Testis (tissue), 3 donors: ENCODE results near the gene LMAN1. TPM values are rescaled to one million over a fixed set of nuclear protein-coding genes. Genes with fewer than 3 reads are reported as not detected.

ENCODE experiments used
- DNase-seq: peaks from one replicate; pipeline ENCODE4 v3.0.0-alpha.2; 2019
- H3K27ac ChIP-seq, 2 donors: fragments of 200-600 bp; sonication (generic); one replicate each; pipeline ENCODE4 v1.5.1; 2019
- H3K27me3 ChIP-seq: fragments of 200-600 bp; sonication (generic); one replicate; pipeline ENCODE4 v1.5.1; 2019
- H3K36me3 ChIP-seq: fragments of 200-600 bp; sonication (generic); one replicate; pipeline ENCODE4 v1.5.1; 2017; ENCODE audit warnings: low read depth; ENCODE audit errors: missing control alignments
- H3K4me1 ChIP-seq: fragments of 200-600 bp; sonication (generic); one replicate; pipeline ENCODE4 v1.5.1; 2019
- H3K4me3 ChIP-seq, 2 donors: fragments of 200-600 bp; sonication (generic); one replicate each; pipeline ENCODE4 v1.5.1; 2017 to 2019
- H3K9me3 ChIP-seq: fragments of 200-600 bp; sonication (generic); one replicate; pipeline ENCODE4 v1.5.1; 2017
- CTCF ChIP-seq, 3 experiments: fragments of 450-650 bp in 2 of 3; fragments of 200-600 bp in 1 of 3; sonication (generic) in 1 of 3; IDR thresholded peaks; one replicate each; pipeline ENCODE4 v1.5.1; 2016 to 2019; ENCODE audit warnings: antibody characterized with exemption in 3 of 3, mild to moderate bottlenecking in 2 of 3, moderate library complexity in 1 of 3
- POLR2A ChIP-seq: fragments of 450-650 bp; IDR thresholded peaks from one replicate; pipeline ENCODE4 v1.6.1; 2017; ENCODE audit warnings: antibody characterized with exemption, mild to moderate bottlenecking, moderate library complexity
- WGBS, 2 donors: methylation state at CpG; one replicate each; pipeline ENCODE4 v1.1.5; 2018; 5-methylcytosine and 5-hydroxymethylcytosine counted together
- intact Hi-C: fragments of 100-400 bp; cut with DNase I; formaldehyde crosslinking; loops from one replicate; pipeline ENCODE4 v1.15.1; 2023; ENCODE audit warnings: low total_unique reads
- polyA plus RNA-seq: library from polyadenylated mRNA; stranded (reverse); fragments of 350-450 nt; fragmentation: Illumina TruSeq; extraction: RNeasy Lipid Tissue Mini Kit (QIAGEN cat#74804); gene quantifications from one replicate; pipeline ENCODE4 v1.2.3, GENCODE V29; 2014; ENCODE audit warnings: low read depth, low replicate concordance; ENCODE audit not compliant: insufficient read depth
- total RNA-seq, 2 donors: library from RNA; depleted of rRNA; stranded (reverse); fragments of >200 nt; gene quantifications; one replicate each; pipeline ENCODE4 v1.2.3, GENCODE V29; 2016

Gene LMAN1
- total and polyA plus RNA-seq, 3 donors from 2014 or later = 35.3 to 98.9 (median 72.9) TPM

- 93 to 95% methylated on average over 1 of the region's 1 CpG for WGBS, 2 donors
- no peaks in the 10 kb centered on the region for H3K27me3 ChIP-seq
- no peaks in the 10 kb centered on the region for H3K9me3 ChIP-seq
- TF ChIP-seq CTCF (IDR thresholded peaks at IDR 0.05) = no peak
- TF ChIP-seq POLR2A = no peak
- DNase-seq = no peak
- no peaks in the 10 kb centered on the region for H3K36me3 ChIP-seq
- intact Hi-C loops = no loop called here
- H3K27ac ChIP-seq = no peak overlapping the region
- no peak overlapping the region for H3K4me3 ChIP-seq
- H3K4me1 ChIP-seq = no peaks in the 10 kb centered on the region
Measured at GRCh38 chr18:59325965-59326364, 33.1 kb downstream of the LMAN1 start.

GRCh38 chr18:59324623-59324971 is 34.5 kb downstream of the LMAN1 start:
- Histone ChIP-seq H3K27me3 (no peaks in the 10 kb centered on the region), H3K36me3 (no peaks in the 10 kb centered on the region), H3K27ac (no peak overlapping the region), H3K9me3 (no peaks in the 10 kb centered on the region), H3K4me1 (no peaks in the 10 kb centered on the region), H3K4me3 (no peak overlapping the region)
- TF ChIP-seq CTCF (IDR thresholded peaks at IDR 0.05) = no peak
- no peak for TF ChIP-seq POLR2A
- WGBS, 2 donors = 89 to 93% methylated on average over 4 of the region's 4 CpGs
- no peak for DNase-seq
- intact Hi-C loops = no loop called here

DNA sequence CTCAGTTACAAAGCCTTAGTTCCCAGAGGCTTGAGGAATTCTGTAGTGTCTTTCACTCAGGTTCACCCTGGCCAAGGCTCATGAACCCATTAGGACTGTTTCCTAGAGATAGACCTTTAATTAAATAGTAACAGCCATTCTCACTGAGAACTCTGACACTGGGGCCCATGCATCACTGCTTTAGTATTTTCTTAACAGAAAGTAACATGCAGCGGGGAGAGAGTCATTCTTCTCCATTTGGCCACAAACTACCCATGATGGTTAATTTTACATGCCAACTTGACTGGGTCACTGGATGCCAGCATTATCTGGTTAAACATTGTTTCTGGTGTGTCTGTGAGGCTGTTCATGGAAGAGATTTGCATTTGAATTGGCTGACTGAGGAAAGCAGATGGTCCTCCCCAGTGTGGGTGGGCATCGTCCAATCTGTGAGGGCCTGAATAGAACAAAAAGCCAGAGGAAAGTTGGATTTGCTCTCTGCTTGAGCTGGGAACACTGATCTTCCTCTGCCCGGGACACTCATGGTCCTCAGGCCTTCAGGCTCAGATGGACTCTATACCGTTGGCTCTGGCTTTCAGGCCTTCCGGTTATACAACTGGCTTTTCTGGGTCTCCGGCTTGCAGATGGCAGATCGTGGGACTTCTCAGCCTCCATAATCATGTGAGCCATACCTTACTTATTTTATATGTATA is 35.0 kb downstream of the LMAN1 start:
- Histone ChIP-seq H3K36me3 (no peaks in the 10 kb centered on the region), H3K27me3 (no peaks in the 10 kb centered on the region), H3K4me3 (no peak overlapping the region), H3K4me1 (no peaks in the 10 kb centered on the region), H3K9me3 (no peaks in the 10 kb centered on the region), H3K27ac (no peak overlapping the region)
- intact Hi-C loops = no loop called here
- WGBS, 2 donors = 90 to 96% methylated on average over 7 of the region's 7 CpGs
- no peak for DNase-seq
- TF ChIP-seq POLR2A (no peak), CTCF (IDR thresholded peaks at IDR 0.05) (no peak)

DNA sequence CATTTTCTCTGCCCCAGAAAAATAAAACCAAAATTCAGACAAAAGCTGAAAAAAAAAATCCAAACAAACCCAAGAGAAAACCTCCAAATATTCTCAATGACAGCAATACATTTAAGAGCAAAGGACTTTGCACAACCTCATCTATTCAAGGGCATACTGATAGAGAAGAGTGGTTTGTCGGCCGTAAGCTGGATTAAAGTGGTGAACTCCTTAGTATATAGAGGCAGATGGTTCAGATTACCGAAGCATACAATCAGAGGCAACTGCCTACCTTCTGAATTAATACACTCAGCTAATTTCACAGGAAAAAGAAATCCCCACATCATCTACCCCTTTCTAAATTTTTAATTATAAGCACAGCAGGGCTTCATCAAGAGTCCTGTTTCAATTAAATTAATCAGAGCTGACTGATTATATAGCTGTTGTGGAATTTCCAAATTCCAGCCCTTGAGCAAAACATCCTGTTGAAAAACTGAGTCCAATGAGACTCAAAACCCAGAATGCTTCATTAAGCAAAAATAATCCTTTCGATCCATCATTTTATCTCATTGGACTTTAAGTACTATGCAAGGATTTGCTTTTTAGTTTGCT is 40.5 kb downstream of the LMAN1 start, which contains the start of gene CPLX4:
TSS of gene CPLX4 (minus strand) at position 190 of the 591 bp plus-strand sequence. CDS start at position 3, 187 bp downstream.
- Histone ChIP-seq H3K36me3 (no peaks in the 10 kb centered on the region), H3K4me1 (no peaks in the 10 kb centered on the region), H3K4me3 (no peak within 1 kb of the TSS), H3K27ac (no peak within 1 kb of the TSS), H3K9me3 (no peaks in the 10 kb centered on the region), H3K27me3 (no peaks in the 10 kb centered on the region)
- 74% methylated on average over 4 of the region's 4 CpGs for WGBS, 2 donors
- DNase-seq = no peak
- intact Hi-C loops = no loop called here
- TF ChIP-seq CTCF (IDR thresholded peaks at IDR 0.05) (no peak), POLR2A (no peak)

GRCh38 chr18:59311631-59312030 is 47.4 kb downstream of the LMAN1 start:
- Histone ChIP-seq H3K4me3 (no peak overlapping the region), H3K27me3 (no peaks in the 10 kb centered on the region), H3K36me3 (no peaks in the 10 kb centered on the region), H3K4me1 (peaks cover 5% of the 10 kb centered on the region), H3K9me3 (no peaks in the 10 kb centered on the region), H3K27ac (no peak overlapping the region)
- intact Hi-C loops = no loop called here
- DNase-seq = no peak
- 91 to 96% methylated on average over 7 of the region's 7 CpGs for WGBS, 2 donors
- no peak for TF ChIP-seq CTCF (IDR thresholded peaks at IDR 0.05)
- TF ChIP-seq POLR2A = no peak
